SK-N-SH (cell line): ENCODE results near the gene ORC1. TPM values are rescaled to one million over a fixed set of nuclear protein-coding genes. Genes with fewer than 3 reads are reported as not detected.
A peak's percentile ranks its signal among the peaks of the same experiment; 100 is the strongest.

Source experiments
- CTCF ChIA-PET: fragments of 300-600, 350-600 bp; formaldehyde crosslinking; extraction: SDS; loops from one replicate; lab custom pipeline; 2021; lab: Yijun Ruan, JAX
- POLR2A ChIA-PET: fragments of 350-600 bp; sonication (Branson Sonifier 250); formaldehyde crosslinking; extraction: SDS; loops from one replicate; lab custom pipeline; 2020; ENCODE audit warnings: antibody characterized with exemption, inconsistent platforms; lab: Yijun Ruan, JAX
- DNase-seq: peaks from one replicate; pipeline ENCODE4 v3.0.0; 2012
- H2AFZ ChIP-seq: fragments of 200-600 bp; sonication (generic); 2 replicates; pipeline ENCODE4 v1.8.1; 2016; ENCODE audit warnings: antibody characterized with exemption, mild to moderate bottlenecking, low read depth
- H3F3A ChIP-seq: fragments of 200-600 bp; sonication (generic); replicated peaks from 2 replicates; pipeline ENCODE3; 2016; ENCODE audit warnings: antibody characterized with exemption, mild to moderate bottlenecking; ENCODE audit not compliant: insufficient read depth
- H3K27ac ChIP-seq, 2 experiments: fragments of 200-500 bp in 1 of 2; fragments of 200-600 bp in 1 of 2; sonication (Bioruptor generic) in 1 of 2; sonication (generic), shearing (Covaris generic) in 1 of 2; 2 replicates each; pipeline versions ENCODE4 v1.5.1 to v1.6.1; 2014 to 2016; ENCODE audit warnings: low read depth in 2 of 2, inconsistent platforms in 1 of 2, low read length in 1 of 2, mild to moderate bottlenecking in 1 of 2, mixed read lengths in 1 of 2
- H3K27me3 ChIP-seq: fragments of 200-600 bp; sonication (generic), shearing (Covaris generic); 2 replicates; pipeline ENCODE4 v1.6.1; 2016; ENCODE audit warnings: mixed run types; ENCODE audit not compliant: insufficient read depth
- H3K36me3 ChIP-seq, 2 experiments: fragments of 200-500 bp in 1 of 2; fragments of 200-600 bp in 1 of 2; sonication (Bioruptor generic) in 1 of 2; sonication (generic) in 1 of 2; replicated peaks in 1 of 2; 2 replicates each; pipeline versions ENCODE3 to v1.5.1; 2014 to 2016; ENCODE audit warnings: low read length in 1 of 2, mild to moderate bottlenecking in 1 of 2; ENCODE audit not compliant: insufficient read depth in 2 of 2, control insufficient read depth in 1 of 2
- H3K4me1 ChIP-seq, 2 experiments: fragments of 200-500 bp in 1 of 2; fragments of 200-600 bp in 1 of 2; sonication (Bioruptor generic) in 1 of 2; sonication (generic), shearing (Covaris generic) in 1 of 2; 2 replicates each; pipeline versions ENCODE4 v1.5.1 to v1.6.1; 2014 to 2016; ENCODE audit warnings: low read depth in 1 of 2, low read length in 1 of 2, mixed run types in 1 of 2; ENCODE audit not compliant: insufficient read depth in 2 of 2, control insufficient read depth in 1 of 2
- H3K4me2 ChIP-seq: fragments of 200-600 bp; sonication (generic), shearing (Covaris generic); 2 replicates; pipeline ENCODE4 v1.6.1; 2017; ENCODE audit warnings: mixed run types
- H3K4me3 ChIP-seq, 2 experiments: fragments of 200-500 bp in 1 of 2; fragments of 200-600 bp in 1 of 2; sonication (Bioruptor generic) in 1 of 2; sonication (generic), shearing (Covaris generic) in 1 of 2; 2 replicates each; pipeline versions ENCODE4 v1.5.1 to v1.8.1; 2014 to 2016; ENCODE audit warnings: low read depth in 2 of 2, inconsistent platforms in 1 of 2, low read length in 1 of 2, mild to moderate bottlenecking in 1 of 2, mixed read lengths in 1 of 2, moderate library complexity in 1 of 2
- H3K79me2 ChIP-seq: fragments of 200-600 bp; sonication (generic); 2 replicates; pipeline ENCODE4 v1.8.1; 2017; ENCODE audit warnings: mild to moderate bottlenecking; ENCODE audit not compliant: insufficient read depth
- H3K9ac ChIP-seq: fragments of 200-600 bp; sonication (generic); 2 replicates; pipeline ENCODE4 v1.6.1; 2017; ENCODE audit warnings: mixed run types
- H3K9me2 ChIP-seq: fragments of 200-600 bp; sonication (generic); 2 replicates; pipeline ENCODE4 v1.6.1; 2017; ENCODE audit warnings: mixed run types
- H3K9me3 ChIP-seq: fragments of 200-600 bp; sonication (generic); 2 replicates; pipeline ENCODE4 v1.6.1; 2017; ENCODE audit warnings: mixed run types, mild to moderate bottlenecking, moderate library complexity
- H4K20me1 ChIP-seq: fragments of 200-600 bp; sonication (generic); 2 replicates; pipeline ENCODE4 v1.6.1; 2017; ENCODE audit warnings: mild to moderate bottlenecking, mixed run types; ENCODE audit not compliant: insufficient read depth
- CHD2 ChIP-seq: fragments of 150-350 bp; IDR thresholded peaks from 2 replicates; pipeline ENCODE4 v1.6.1; 2018; ENCODE audit warnings: low read length; ENCODE audit not compliant: partially characterized antibody
- ELF1 ChIP-seq: IDR thresholded peaks from 2 replicates; pipeline ENCODE4 v1.4.0; 2012
- EP300 ChIP-seq, 2 experiments: IDR thresholded peaks; 2 replicates each; pipeline versions ENCODE4 v1.4.0 to v1.6.1; 2012; ENCODE audit warnings: borderline replicate concordance in 1 of 2, low read depth in 1 of 2, low read length in 1 of 2
- EZH2phosphoT487 ChIP-seq: fragments of 200-600 bp; sonication (generic); IDR thresholded peaks from 2 replicates; pipeline ENCODE4 v1.6.1; 2017; ENCODE audit warnings: low read depth, mixed run types, mild to moderate bottlenecking, antibody characterized with exemption, moderate library complexity, borderline replicate concordance
- FOSL2 ChIP-seq: IDR thresholded peaks from 2 replicates; pipeline ENCODE4 v1.4.0; 2012; ENCODE audit warnings: low read depth, mild to moderate bottlenecking, moderate library complexity, borderline replicate concordance
- FOXJ3 ChIP-seq: sonication (generic); formaldehyde crosslinking; IDR thresholded peaks from 2 replicates; pipeline ENCODE4 v1.5.1; 2020; ENCODE audit warnings: mild to moderate bottlenecking, missing genetic modification reagents
- FOXM1 ChIP-seq: IDR thresholded peaks from 2 replicates; pipeline ENCODE4 v1.4.0; 2012; ENCODE audit warnings: low read depth, mild to moderate bottlenecking
- MAX ChIP-seq: IDR thresholded peaks from 2 replicates; pipeline ENCODE4 v1.4.0; 2012; ENCODE audit warnings: low read depth
- MEF2A ChIP-seq: IDR thresholded peaks from 2 replicates; pipeline ENCODE4 v1.4.0; 2012; ENCODE audit warnings: low read depth, borderline replicate concordance
- MXI1 ChIP-seq: IDR thresholded peaks from 2 replicates; pipeline ENCODE4 v1.6.1; 2012; ENCODE audit warnings: mild to moderate bottlenecking, low read depth, low read length, improper control_type of control experiment
- NFIC ChIP-seq: IDR thresholded peaks from 2 replicates; pipeline ENCODE4 v1.4.0; 2012; ENCODE audit warnings: borderline replicate concordance
- POLR2AphosphoS5 ChIP-seq: IDR thresholded peaks from 2 replicates; pipeline ENCODE4 v1.6.1; 2012; ENCODE audit warnings: low read depth, low read length
- RAD21 ChIP-seq: IDR thresholded peaks from 2 replicates; pipeline ENCODE4 v1.6.1; 2012; ENCODE audit warnings: mild to moderate bottlenecking, low read length
- RCOR1 ChIP-seq: fragments of 150-350 bp; IDR thresholded peaks from 2 replicates; pipeline ENCODE4 v1.6.1; 2017; ENCODE audit warnings: antibody characterized with exemption, low read length
- RFX5 ChIP-seq: IDR thresholded peaks from 2 replicates; pipeline ENCODE4 v1.6.1; 2012; ENCODE audit warnings: mild to moderate bottlenecking, improper control_type of control experiment, low read length
- TAF1 ChIP-seq: IDR thresholded peaks from 2 replicates; pipeline ENCODE4 v1.6.1; 2012; ENCODE audit warnings: low read depth, mild to moderate bottlenecking, low read length, moderate library complexity, borderline replicate concordance
- TCF12 ChIP-seq: IDR thresholded peaks from 2 replicates; pipeline ENCODE4 v1.4.0; 2012
- WGBS: methylation state at CpG from one replicate; pipeline ENCODE4 v1.1.6; 2017; ENCODE audit warnings: low lambda C conversion rate; 5-methylcytosine and 5-hydroxymethylcytosine counted together
- polyA plus RNA-seq, 3 experiments: library from polyadenylated mRNA; depleted of rRNA; stranded (reverse); fragments of >200 nt; gene quantifications; 2 replicates each; pipeline ENCODE4 v1.2.3, GENCODE V29; 2012
- TF ChIP-seq, protein P1 (sequence below): IDR thresholded peaks from 2 replicates; pipeline ENCODE4; 2012
- TF ChIP-seq, protein P2 (sequence below): fragments of 150-350 bp; IDR thresholded peaks from 2 replicates; pipeline ENCODE4 v1.6.1; 2017; ENCODE audit warnings: antibody characterized with exemption, low read length, low read depth, borderline replicate concordance
- TF ChIP-seq, protein P3 (sequence below): fragments of 200-600 bp; sonication (generic); IDR thresholded peaks from 2 replicates; pipeline ENCODE4 v1.6.1; 2017; ENCODE audit warnings: antibody characterized with exemption, mild to moderate bottlenecking, moderate library complexity
- TF ChIP-seq, protein P4 (sequence below): IDR thresholded peaks from 2 replicates; pipeline ENCODE4 v1.4.0; 2012; ENCODE audit warnings: low read depth, borderline replicate concordance

Gene ORC1
- polyA plus RNA-seq, 1 of the 3 experiments (the other 2 are of a cell fraction), result 5.2 TPM

GRCh38 chr1:52426371-52426770, 22.1 kb upstream of the ORC1 start (continued):
- TF ChIP-seq, protein P1, sequence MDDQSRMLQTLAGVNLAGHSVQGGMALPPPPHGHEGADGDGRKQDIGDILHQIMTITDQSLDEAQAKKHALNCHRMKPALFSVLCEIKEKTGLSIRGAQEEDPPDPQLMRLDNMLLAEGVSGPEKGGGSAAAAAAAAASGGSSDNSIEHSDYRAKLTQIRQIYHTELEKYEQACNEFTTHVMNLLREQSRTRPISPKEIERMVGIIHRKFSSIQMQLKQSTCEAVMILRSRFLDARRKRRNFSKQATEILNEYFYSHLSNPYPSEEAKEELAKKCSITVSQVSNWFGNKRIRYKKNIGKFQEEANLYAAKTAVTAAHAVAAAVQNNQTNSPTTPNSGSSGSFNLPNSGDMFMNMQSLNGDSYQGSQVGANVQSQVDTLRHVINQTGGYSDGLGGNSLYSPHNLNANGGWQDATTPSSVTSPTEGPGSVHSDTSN, result no peak
- TF ChIP-seq CHD2, result no peak
- TF ChIP-seq FOXJ3 (CRISPR knock-in tag), result no peak
- TF ChIP-seq MXI1, result no peak
- no peak for TF ChIP-seq MEF2A

DNA sequence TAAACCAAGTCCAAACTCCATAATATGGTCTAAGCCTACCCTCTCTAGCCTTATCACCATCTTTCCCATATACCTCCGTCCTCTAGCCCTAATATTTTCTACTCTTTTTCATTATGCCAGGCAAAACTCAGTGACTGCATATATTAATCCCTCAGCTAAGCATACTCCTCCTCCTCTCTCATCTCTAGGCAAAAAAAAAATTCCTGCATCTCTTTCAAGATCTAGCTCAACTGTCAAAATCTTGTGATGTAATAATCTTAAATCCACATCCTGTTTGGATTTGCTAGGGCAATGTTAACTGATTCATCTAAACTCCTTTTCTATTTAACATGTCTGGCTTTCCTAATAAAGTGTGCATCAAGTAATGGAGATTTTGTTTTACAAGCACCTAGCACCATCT, 20.6 kb upstream of the ORC1 start:
- Histone ChIP-seq H3K27ac (no peak overlapping the region; a peak in 1 of 4 replicates), H3K36me3 (peaks cover 37 to 50% of the 10 kb centered on the region in 2 experiments), H3F3A (peaks cover 17% of the 10 kb centered on the region), H3K9me2 (no peaks in the 10 kb centered on the region), H3K27me3 (no peaks in the 10 kb centered on the region), H3K9me3 (no peaks in the 10 kb centered on the region), H3K79me2 (no peaks in the 10 kb centered on the region), H3K4me2 (peak overlapping the region; percentile 7; the same call in 1 of the 2 replicates), H3K4me1 (peaks cover 0 to 8% of the 10 kb centered on the region in 2 experiments; a peak in 2 of 4 replicates), H3K9ac (no peak overlapping the region), H3K4me3 (no peak overlapping the region), H4K20me1 (no peaks in the 10 kb centered on the region), H2AFZ (no peak overlapping the region)
- no peak for TF ChIP-seq POLR2AphosphoS5
- TF ChIP-seq, protein P2, sequence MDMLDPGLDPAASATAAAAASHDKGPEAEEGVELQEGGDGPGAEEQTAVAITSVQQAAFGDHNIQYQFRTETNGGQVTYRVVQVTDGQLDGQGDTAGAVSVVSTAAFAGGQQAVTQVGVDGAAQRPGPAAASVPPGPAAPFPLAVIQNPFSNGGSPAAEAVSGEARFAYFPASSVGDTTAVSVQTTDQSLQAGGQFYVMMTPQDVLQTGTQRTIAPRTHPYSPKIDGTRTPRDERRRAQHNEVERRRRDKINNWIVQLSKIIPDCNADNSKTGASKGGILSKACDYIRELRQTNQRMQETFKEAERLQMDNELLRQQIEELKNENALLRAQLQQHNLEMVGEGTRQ, result no peak
- no peak for TF ChIP-seq RCOR1
- TF ChIP-seq EP300 (IDR thresholded peaks at IDR 0.05; ENCODE audit: borderline replicate concordance in 1 of 2, low read depth in 1 of 2, low read length in 1 of 2), result no peak
- no peak for TF ChIP-seq TCF12
- WGBS, result 98% methylated on average over 1 of the region's 1 CpG
- CTCF ChIA-PET, result interaction anchor here (1.0 kb wide), 1 partner anchor 22 kb away, joined by 3 read pairs; no protein-coding TSS in a partner anchor
- POLR2A ChIA-PET, result no interaction called here
- DNase-seq, result no peak

DNA sequence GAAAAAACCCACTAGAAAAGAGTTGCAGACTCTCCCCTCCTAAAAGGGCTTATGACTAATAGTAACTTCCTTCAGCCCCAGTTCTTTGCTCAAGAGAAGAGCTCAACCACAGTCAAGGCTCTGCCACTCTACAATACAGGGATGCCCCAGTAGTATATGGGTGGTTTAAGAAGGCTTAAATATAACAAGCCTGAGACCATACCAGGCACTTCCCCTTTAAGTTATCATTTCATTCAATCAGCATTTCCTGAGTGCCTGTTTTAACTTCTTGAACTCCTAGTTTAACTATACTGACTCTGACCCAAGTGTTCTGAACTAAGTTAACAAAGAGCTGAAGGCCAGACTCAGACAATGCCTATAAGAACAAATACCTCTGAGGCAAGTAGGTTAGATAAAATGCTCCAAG, 20.0 kb upstream of the ORC1 start:
- Histone ChIP-seq H3K4me1 (peaks cover 0 to 8% of the 10 kb centered on the region in 2 experiments; a peak in 2 of 4 replicates), H3K4me2 (peak overlapping the region; percentile 7; the same call in 1 of the 2 replicates), H3K9me3 (no peaks in the 10 kb centered on the region), H2AFZ (no peak overlapping the region), H3F3A (peaks cover 17% of the 10 kb centered on the region), H3K9me2 (no peaks in the 10 kb centered on the region), H3K79me2 (no peaks in the 10 kb centered on the region), H4K20me1 (no peaks in the 10 kb centered on the region), H3K27ac (no peak overlapping the region), H3K27me3 (no peaks in the 10 kb centered on the region), H3K36me3 (peaks cover 39 to 53% of the 10 kb centered on the region in 2 experiments), H3K9ac (no peak overlapping the region), H3K4me3 (no peak overlapping the region)
- ChIA-PET POLR2A (no interaction called here), CTCF (interaction anchor here (0.7 to 1.0 kb wide), 3 partner anchors 22 to 262 kb away, joined by 3 read pairs; no protein-coding TSS in a partner anchor)
- no peak for DNase-seq
- TF ChIP-seq RAD21 (no peak), FOXM1 (no peak), TAF1 (no peak), EP300 (IDR thresholded peaks at IDR 0.05; ENCODE audit: borderline replicate concordance in 1 of 2, low read depth in 1 of 2, low read length in 1 of 2) (no peak), FOSL2 (no peak), MXI1 (no peak), MAX (no peak), NFIC (no peak), EZH2phosphoT487 (no peak), RFX5 (no peak), ELF1 (no peak)
- TF ChIP-seq, protein P2, result no peak
- TF ChIP-seq, protein P3, sequence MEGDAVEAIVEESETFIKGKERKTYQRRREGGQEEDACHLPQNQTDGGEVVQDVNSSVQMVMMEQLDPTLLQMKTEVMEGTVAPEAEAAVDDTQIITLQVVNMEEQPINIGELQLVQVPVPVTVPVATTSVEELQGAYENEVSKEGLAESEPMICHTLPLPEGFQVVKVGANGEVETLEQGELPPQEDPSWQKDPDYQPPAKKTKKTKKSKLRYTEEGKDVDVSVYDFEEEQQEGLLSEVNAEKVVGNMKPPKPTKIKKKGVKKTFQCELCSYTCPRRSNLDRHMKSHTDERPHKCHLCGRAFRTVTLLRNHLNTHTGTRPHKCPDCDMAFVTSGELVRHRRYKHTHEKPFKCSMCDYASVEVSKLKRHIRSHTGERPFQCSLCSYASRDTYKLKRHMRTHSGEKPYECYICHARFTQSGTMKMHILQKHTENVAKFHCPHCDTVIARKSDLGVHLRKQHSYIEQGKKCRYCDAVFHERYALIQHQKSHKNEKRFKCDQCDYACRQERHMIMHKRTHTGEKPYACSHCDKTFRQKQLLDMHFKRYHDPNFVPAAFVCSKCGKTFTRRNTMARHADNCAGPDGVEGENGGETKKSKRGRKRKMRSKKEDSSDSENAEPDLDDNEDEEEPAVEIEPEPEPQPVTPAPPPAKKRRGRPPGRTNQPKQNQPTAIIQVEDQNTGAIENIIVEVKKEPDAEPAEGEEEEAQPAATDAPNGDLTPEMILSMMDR, result no peak
- TF ChIP-seq, protein P4, sequence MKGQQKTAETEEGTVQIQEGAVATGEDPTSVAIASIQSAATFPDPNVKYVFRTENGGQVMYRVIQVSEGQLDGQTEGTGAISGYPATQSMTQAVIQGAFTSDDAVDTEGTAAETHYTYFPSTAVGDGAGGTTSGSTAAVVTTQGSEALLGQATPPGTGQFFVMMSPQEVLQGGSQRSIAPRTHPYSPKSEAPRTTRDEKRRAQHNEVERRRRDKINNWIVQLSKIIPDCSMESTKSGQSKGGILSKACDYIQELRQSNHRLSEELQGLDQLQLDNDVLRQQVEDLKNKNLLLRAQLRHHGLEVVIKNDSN, result no peak
